ENCODE data around the gene DNAH11. TPM values are rescaled to one million over a fixed set of nuclear protein-coding genes. Genes with fewer than 3 reads are reported as not detected.
"Not testable (repeated sequence)": the region's sequence is repeated elsewhere in the genome, so short reads cannot be mapped to it uniquely, and the experiment has no call there.

DNAH11 gene
- total and polyA plus RNA-seq, 2 of the 4 experiments (the other 2 are of a cell fraction): not detected

DNA sequence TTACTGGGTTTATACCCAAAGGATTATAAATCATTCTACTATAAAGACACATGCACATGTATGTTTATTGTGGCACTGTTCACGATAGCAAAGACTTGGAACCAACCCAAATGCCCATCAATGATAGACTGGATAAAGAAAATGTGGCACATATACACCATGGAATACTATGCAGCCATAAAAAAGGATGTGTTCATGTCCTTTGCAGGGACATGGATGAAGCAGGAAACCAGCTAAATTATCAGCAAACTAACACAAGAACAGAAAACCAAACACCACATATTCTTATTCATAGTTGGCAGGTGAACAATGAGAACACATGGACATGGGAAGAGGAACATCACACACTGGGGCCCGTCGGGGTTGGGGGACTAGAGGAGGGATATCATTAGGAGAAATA, 390.5 kb downstream of the DNAH11 start:
- H3K23ac ChIP-seq (ENCODE audit: low read depth, low read length); POLR2A ChIA-PET (ENCODE audit: unreplicated experiment); H2BK120ac ChIP-seq (ENCODE audit: low read depth, low read length); DNase-seq; H2AFZ ChIP-seq (replicated peaks; ENCODE audit: low read length, poor library complexity); dilution Hi-C loops (cut with HindIII; ENCODE audit: low sequenced_read_pairs, unreplicated experiment); H3K27ac ChIP-seq (ENCODE audit: insufficient read depth, low read length); H3K4me3 ChIP-seq (ENCODE audit: insufficient read depth, low read depth, low read length); H3K27me3 ChIP-seq (ENCODE audit: control insufficient read depth, insufficient read depth, low read length); CTCF ChIA-PET; H4K20me1 ChIP-seq (ENCODE audit: insufficient read depth, low read length); H2BK20ac ChIP-seq (ENCODE audit: low read depth, low read length); ATAC-seq (ENCODE audit: low read depth); H2BK15ac ChIP-seq (ENCODE audit: low read depth, low read length); H2AK5ac ChIP-seq (ENCODE audit: low read depth, low read length); H4K5ac ChIP-seq (ENCODE audit: low read depth, low read length); H3K14ac ChIP-seq (replicated peaks; ENCODE audit: low read depth, low read length); BruUV-seq (replicated peaks); H3K4ac ChIP-seq (ENCODE audit: low read depth, low read length); H4K8ac ChIP-seq (ENCODE audit: low read depth in 2 of 2, low read length in 2 of 2); H2AK9ac ChIP-seq (replicated peaks; ENCODE audit: low read depth, low read length, poor library complexity); H3K36me3 ChIP-seq (ENCODE audit: control insufficient read depth, insufficient read depth, low read length); H3K18ac ChIP-seq (ENCODE audit: low read depth, low read length); H3K56ac ChIP-seq (ENCODE audit: extremely low read depth, insufficient read depth, low read length); H3K79me1 ChIP-seq (ENCODE audit: low read depth in 1 of 2, low read length in 2 of 2); intact Hi-C loops (cut with micrococcal nuclease); H3K4me1 ChIP-seq (ENCODE audit: control insufficient read depth, insufficient read depth, low read length); H3K9ac ChIP-seq (ENCODE audit: low read depth, low read length); in situ Hi-C loops (cut with MboI; ENCODE audit: low sequenced_read_pairs); H3K9me1 ChIP-seq (ENCODE audit: insufficient read depth, low read length); H2BK5ac ChIP-seq (ENCODE audit: low read depth, low read length, poor library complexity, severe bottlenecking); H3K9me3 ChIP-seq (ENCODE audit: control insufficient read depth, insufficient read depth, low read length); H3K4me2 ChIP-seq (ENCODE audit: low read depth, low read length); H4K91ac ChIP-seq (ENCODE audit: insufficient read depth, low read depth, low read length): not testable (repeated sequence)
- WGBS, 2 experiments (ENCODE audit: extremely low coverage in 2 of 2, insufficient read length in 1 of 2): no CpG with 5 or more reads among the region's 3 CpGs

All from IMR-90 (cell line).